DMS153 (cell line): ENCODE results near the gene SERPIND1.
"Not testable (repeated sequence)": the region's sequence is repeated elsewhere in the genome, so short reads cannot be mapped to it uniquely, and the experiment has no call there.

Experiments
- DNase-seq: peaks from one replicate; lab custom pipeline; 2025; lab: John Stamatoyannopoulos, UW

The SERPIND1 gene

GRCh38 chr22:20815477-20816050 is 41.7 kb downstream of the SERPIND1 start:
- no peak for DNase-seq

GRCh38 chr22:20816559-20816958 is 42.6 kb downstream of the SERPIND1 start:
- DNase-seq: no peak

GRCh38 chr22:20818471-20818870 is 44.6 kb downstream of the SERPIND1 start:
- no peak for DNase-seq

GRCh38 chr22:20819471-20819870 is 45.6 kb downstream of the SERPIND1 start:
- no peak for DNase-seq

- DNase-seq: not testable (repeated sequence)
Measured at GRCh38 chr22:20821717-20822239, 47.9 kb downstream of the SERPIND1 start.

GRCh38 chr22:20822240-20822639 is 48.3 kb downstream of the SERPIND1 start:
- DNase-seq: no peak

GRCh38 chr22:20823264-20823663 is 49.4 kb downstream of the SERPIND1 start:
- no peak for DNase-seq

- not testable (repeated sequence) for DNase-seq
Measured at GRCh38 chr22:20825216-20825615, 51.3 kb downstream of the SERPIND1 start.

GRCh38 chr22:20825624-20826023 is 51.7 kb downstream of the SERPIND1 start:
- no peak for DNase-seq

- DNase-seq: not testable (repeated sequence)
Measured at GRCh38 chr22:20826373-20827152, 52.6 kb downstream of the SERPIND1 start.

GRCh38 chr22:20829491-20830134 is 55.7 kb downstream of the SERPIND1 start:
- DNase-seq: no peak

- no peak for DNase-seq
Measured at GRCh38 chr22:20833225-20833665, 59.3 kb downstream of the SERPIND1 start.

- DNase-seq: no peak
Measured at GRCh38 chr22:20834206-20834605, 60.3 kb downstream of the SERPIND1 start.

GRCh38 chr22:20834725-20835124 is 60.8 kb downstream of the SERPIND1 start:
- DNase-seq: no peak
